ENCODE data around the gene SOX18. TPM values are rescaled to one million over a fixed set of nuclear protein-coding genes. Genes with fewer than 3 reads are reported as not detected.

Gene SOX18
- total and polyA plus RNA-seq, 2 of the 13 experiments (the other 11 are each of a cell fraction or from before 2014, with no cell fraction given) = 1.6 to 1.9 TPM

DNA sequence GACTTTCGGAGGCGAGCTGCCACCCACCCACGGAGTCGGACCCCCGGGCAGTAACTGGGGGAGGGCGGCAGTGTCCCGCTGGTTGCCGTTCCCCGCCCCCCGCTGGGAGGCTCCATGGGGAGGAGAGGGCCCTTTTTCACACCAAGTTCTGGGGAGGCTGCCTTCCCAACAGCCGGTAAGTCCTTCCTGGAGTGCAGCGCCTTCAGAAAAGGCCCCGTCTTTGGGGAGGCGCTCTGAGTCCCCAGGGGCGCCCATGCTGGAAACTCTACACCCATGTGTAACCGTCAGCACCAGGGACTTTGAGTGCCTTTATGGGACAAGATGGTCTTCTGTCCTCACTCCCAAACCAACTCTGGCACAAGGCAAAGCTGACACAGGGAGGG, 430 bp upstream of the SOX18 start (continued):
- TF ChIP-seq ZNF383 (CRISPR knock-in tag; IDR thresholded peaks at IDR 0.05; ENCODE audit: borderline replicate concordance) (peak; percentile 67; the same call in 1 of the 2 replicates), DR1 (CRISPR knock-in tag; IDR thresholded peaks at IDR 0.05) (no peak), HDAC1 (CRISPR knock-in tag; IDR thresholded peaks at IDR 0.05) (no peak), SP5 (CRISPR knock-in tag; IDR thresholded peaks at IDR 0.05; ENCODE audit: borderline replicate concordance, low read depth) (peak; percentile 36; the same call in 1 of the 2 replicates), ZNF430 (CRISPR knock-in tag; IDR thresholded peaks at IDR 0.05) (peak; percentile 49; the same call in 1 of the 2 replicates), BHLHE40 (IDR thresholded peaks at IDR 0.05; ENCODE audit: low read length) (no peak), ZNF296 (CRISPR knock-in tag; conservative IDR thresholded peaks at IDR 0.05) (no peak), ASH2L (IDR thresholded peaks at IDR 0.05; ENCODE audit: insufficient read length, low read depth, low read length) (no peak), ZNF501 (CRISPR knock-in tag; IDR thresholded peaks at IDR 0.05) (no peak), NFE2L2 (IDR thresholded peaks at IDR 0.05; ENCODE audit: low read length) (no peak), TARDBP (CRISPR knock-in tag; IDR thresholded peaks at IDR 0.05) (no peak), ZNF546 (CRISPR knock-in tag; conservative IDR thresholded peaks at IDR 0.05) (no peak), HNRNPUL1 (IDR thresholded peaks at IDR 0.05; ENCODE audit: low read depth, low read length) (no peak)
- TF ChIP-seq, protein P1, sequence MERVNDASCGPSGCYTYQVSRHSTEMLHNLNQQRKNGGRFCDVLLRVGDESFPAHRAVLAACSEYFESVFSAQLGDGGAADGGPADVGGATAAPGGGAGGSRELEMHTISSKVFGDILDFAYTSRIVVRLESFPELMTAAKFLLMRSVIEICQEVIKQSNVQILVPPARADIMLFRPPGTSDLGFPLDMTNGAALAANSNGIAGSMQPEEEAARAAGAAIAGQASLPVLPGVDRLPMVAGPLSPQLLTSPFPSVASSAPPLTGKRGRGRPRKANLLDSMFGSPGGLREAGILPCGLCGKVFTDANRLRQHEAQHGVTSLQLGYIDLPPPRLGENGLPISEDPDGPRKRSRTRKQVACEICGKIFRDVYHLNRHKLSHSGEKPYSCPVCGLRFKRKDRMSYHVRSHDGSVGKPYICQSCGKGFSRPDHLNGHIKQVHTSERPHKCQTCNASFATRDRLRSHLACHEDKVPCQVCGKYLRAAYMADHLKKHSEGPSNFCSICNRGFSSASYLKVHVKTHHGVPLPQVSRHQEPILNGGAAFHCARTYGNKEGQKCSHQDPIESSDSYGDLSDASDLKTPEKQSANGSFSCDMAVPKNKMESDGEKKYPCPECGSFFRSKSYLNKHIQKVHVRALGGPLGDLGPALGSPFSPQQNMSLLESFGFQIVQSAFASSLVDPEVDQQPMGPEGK (CRISPR knock-in tag; IDR thresholded peaks at IDR 0.05) = peak; percentile 93
- TF ChIP-seq, protein P2, sequence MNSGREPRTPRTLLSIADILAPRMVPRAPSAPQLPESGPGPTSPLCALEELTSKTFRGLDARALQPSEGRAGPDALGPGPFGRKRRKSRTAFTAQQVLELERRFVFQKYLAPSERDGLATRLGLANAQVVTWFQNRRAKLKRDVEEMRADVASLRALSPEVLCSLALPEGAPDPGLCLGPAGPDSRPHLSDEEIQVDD (CRISPR knock-in tag; IDR thresholded peaks at IDR 0.05; ENCODE audit: borderline replicate concordance) = no peak
- TF ChIP-seq, protein P3, sequence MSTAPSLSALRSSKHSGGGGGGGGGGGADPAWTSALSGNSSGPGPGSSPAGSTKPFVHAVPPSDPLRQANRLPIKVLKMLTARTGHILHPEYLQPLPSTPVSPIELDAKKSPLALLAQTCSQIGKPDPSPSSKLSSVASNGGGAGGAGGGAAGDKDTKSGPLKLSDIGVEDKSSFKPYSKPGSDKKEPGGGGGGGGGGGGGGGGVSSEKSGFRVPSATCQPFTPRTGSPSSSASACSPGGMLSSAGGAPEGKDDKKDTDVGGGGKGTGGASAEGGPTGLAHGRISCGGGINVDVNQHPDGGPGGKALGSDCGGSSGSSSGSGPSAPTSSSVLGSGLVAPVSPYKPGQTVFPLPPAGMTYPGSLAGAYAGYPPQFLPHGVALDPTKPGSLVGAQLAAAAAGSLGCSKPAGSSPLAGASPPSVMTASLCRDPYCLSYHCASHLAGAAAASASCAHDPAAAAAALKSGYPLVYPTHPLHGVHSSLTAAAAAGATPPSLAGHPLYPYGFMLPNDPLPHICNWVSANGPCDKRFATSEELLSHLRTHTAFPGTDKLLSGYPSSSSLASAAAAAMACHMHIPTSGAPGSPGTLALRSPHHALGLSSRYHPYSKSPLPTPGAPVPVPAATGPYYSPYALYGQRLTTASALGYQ (CRISPR knock-in tag; IDR thresholded peaks at IDR 0.05) = no peak
- TF ChIP-seq, protein P4, sequence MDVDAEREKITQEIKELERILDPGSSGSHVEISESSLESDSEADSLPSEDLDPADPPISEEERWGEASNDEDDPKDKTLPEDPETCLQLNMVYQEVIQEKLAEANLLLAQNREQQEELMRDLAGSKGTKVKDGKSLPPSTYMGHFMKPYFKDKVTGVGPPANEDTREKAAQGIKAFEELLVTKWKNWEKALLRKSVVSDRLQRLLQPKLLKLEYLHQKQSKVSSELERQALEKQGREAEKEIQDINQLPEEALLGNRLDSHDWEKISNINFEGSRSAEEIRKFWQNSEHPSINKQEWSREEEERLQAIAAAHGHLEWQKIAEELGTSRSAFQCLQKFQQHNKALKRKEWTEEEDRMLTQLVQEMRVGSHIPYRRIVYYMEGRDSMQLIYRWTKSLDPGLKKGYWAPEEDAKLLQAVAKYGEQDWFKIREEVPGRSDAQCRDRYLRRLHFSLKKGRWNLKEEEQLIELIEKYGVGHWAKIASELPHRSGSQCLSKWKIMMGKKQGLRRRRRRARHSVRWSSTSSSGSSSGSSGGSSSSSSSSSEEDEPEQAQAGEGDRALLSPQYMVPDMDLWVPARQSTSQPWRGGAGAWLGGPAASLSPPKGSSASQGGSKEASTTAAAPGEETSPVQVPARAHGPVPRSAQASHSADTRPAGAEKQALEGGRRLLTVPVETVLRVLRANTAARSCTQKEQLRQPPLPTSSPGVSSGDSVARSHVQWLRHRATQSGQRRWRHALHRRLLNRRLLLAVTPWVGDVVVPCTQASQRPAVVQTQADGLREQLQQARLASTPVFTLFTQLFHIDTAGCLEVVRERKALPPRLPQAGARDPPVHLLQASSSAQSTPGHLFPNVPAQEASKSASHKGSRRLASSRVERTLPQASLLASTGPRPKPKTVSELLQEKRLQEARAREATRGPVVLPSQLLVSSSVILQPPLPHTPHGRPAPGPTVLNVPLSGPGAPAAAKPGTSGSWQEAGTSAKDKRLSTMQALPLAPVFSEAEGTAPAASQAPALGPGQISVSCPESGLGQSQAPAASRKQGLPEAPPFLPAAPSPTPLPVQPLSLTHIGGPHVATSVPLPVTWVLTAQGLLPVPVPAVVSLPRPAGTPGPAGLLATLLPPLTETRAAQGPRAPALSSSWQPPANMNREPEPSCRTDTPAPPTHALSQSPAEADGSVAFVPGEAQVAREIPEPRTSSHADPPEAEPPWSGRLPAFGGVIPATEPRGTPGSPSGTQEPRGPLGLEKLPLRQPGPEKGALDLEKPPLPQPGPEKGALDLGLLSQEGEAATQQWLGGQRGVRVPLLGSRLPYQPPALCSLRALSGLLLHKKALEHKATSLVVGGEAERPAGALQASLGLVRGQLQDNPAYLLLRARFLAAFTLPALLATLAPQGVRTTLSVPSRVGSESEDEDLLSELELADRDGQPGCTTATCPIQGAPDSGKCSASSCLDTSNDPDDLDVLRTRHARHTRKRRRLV (CRISPR knock-in tag; IDR thresholded peaks at IDR 0.05) = 0 out of 2 replicates have a peak, but pooled peaks have one; percentile 27
- TF ChIP-seq, protein P5, sequence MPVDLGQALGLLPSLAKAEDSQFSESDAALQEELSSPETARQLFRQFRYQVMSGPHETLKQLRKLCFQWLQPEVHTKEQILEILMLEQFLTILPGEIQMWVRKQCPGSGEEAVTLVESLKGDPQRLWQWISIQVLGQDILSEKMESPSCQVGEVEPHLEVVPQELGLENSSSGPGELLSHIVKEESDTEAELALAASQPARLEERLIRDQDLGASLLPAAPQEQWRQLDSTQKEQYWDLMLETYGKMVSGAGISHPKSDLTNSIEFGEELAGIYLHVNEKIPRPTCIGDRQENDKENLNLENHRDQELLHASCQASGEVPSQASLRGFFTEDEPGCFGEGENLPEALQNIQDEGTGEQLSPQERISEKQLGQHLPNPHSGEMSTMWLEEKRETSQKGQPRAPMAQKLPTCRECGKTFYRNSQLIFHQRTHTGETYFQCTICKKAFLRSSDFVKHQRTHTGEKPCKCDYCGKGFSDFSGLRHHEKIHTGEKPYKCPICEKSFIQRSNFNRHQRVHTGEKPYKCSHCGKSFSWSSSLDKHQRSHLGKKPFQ (CRISPR knock-in tag; IDR thresholded peaks at IDR 0.05; ENCODE audit: insufficient replicate concordance) = no peak

All from HepG2 (cell line).